Fibroblast of the aortic adventitia (primary cell): ENCODE results near the gene C1QTNF2. TPM values are rescaled to one million over a fixed set of nuclear protein-coding genes. Genes with fewer than 3 reads are reported as not detected.
"Not testable (repeated sequence)": the region's sequence is repeated elsewhere in the genome, so short reads cannot be mapped to it uniquely, and the experiment has no call there.

ENCODE experiments used
- DNase-seq: peaks from one replicate; pipeline ENCODE4 v3.0.0-alpha.2; 2010; ENCODE audit warnings: low read depth
- H3K4me3 ChIP-seq: 2 replicates; pipeline ENCODE4 v1.5.1; 2011; ENCODE audit warnings: low read depth, mild to moderate bottlenecking, control low read depth, low read length, moderate library complexity
- CTCF ChIP-seq: IDR thresholded peaks from 2 replicates; pipeline ENCODE4 v1.5.1; 2011; ENCODE audit warnings: mild to moderate bottlenecking, low read length, control low read depth, inconsistent platforms; ENCODE audit not compliant: insufficient read depth
- total RNA-seq: library from RNA; depleted of rRNA; stranded (reverse); fragments of >200 nt; gene quantifications from 2 replicates; pipeline ENCODE4 v1.2.3, GENCODE V29; 2012; ENCODE audit warnings: low replicate concordance

Gene C1QTNF2
- total RNA-seq, 1 donor = 2.0 TPM

GRCh38 chr5:160339406-160340130 lies 30.9 kb downstream of the C1QTNF2 start:
- no peak overlapping the region for H3K4me3 ChIP-seq
- no peak for TF ChIP-seq CTCF
- peak; percentile 14 for DNase-seq

GRCh38 chr5:160334716-160335115 lies 35.7 kb downstream of the C1QTNF2 start:
- not testable (repeated sequence) for H3K4me3 ChIP-seq, DNase-seq

- no peak overlapping the region for H3K4me3 ChIP-seq
- DNase-seq = peak; percentile 58
- no peak for TF ChIP-seq CTCF
Observed at GRCh38 chr5:160333721-160334120, 36.7 kb downstream of the C1QTNF2 start.

DNA sequence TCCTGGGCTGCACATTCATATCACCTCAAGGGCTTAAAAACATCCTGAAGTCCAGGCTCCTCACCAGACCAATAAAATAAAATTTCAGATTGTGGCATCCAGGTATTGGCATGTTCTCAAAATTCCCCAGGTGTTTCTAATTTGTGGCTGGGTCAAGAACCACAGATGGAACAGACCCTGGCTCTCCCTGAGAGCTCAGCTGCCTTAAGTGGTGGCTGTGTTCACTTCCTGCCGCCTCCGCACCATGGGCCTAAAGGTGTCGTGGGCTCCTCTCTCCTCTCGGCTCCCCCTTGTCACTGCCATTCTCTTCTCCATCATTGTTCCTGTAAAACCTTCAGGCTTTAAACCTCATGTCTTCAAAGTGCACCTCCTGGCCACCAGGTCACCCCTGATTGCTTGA lies 40.2 kb downstream of the C1QTNF2 start:
- H3K4me3 ChIP-seq = no peak overlapping the region
- TF ChIP-seq CTCF = no peak
- no peak for DNase-seq

DNA sequence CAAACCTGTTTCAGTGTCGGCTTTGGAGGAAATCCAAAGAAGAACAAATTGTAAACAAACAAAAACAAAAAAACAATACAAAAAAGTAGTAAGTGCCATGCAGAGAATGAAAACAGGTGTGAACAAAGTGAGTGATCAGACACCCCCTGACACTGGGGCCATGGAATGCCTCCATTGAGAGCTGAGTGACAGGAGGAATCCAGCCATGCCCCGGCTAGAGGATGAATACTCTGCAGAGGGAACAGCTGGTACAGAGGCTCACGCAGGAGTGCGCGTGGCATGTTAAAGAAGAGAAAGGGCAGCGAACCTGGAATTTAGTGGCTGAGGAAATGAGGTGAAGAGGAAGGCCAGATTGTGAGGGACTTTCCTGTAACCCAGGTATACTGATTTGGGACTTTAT lies 42.6 kb downstream of the C1QTNF2 start:
- no peak for TF ChIP-seq CTCF
- H3K4me3 ChIP-seq = no peak overlapping the region
- DNase-seq = no peak

DNA sequence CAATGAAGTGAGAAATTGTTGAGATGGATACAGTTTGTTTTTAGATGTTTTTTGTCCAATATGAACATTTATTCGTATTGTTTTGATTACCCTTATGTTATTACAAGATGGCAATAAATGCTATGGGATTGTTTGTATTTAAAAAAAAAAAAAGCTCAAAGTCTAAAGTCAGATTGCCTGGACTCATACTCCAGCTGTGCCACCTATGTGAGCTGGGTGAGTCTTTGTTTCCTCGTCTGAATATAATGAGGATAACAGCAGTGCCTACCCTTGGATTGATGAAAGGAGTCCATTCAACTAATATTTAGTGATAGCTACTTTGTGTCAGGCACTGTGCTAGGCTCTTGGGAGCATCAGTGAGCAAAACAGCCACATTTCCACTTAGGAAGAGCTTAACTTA lies 43.4 kb downstream of the C1QTNF2 start:
- no peak for DNase-seq
- no peak overlapping the region for H3K4me3 ChIP-seq
- no peak for TF ChIP-seq CTCF

GRCh38 chr5:160325716-160326115 lies 44.7 kb downstream of the C1QTNF2 start:
- H3K4me3 ChIP-seq = no peak overlapping the region
- DNase-seq = no peak
- TF ChIP-seq CTCF = no peak
